ENCODE data around the gene MNT. TPM values are rescaled to one million over a fixed set of nuclear protein-coding genes. Genes with fewer than 3 reads are reported as not detected.

Gene MNT
- total and polyA plus RNA-seq, 11 donors = 4.1 to 20.4 (median 9.8) TPM

GRCh38 chr17:2396192-2396567 lies 4.7 kb downstream of the MNT start:
- no peak for DNase-seq
- H3K36me3 ChIP-seq = no peaks in the 10 kb centered on the region
- no peak for ATAC-seq

GRCh38 chr17:2395258-2396181 lies 5.3 kb downstream of the MNT start:
- Histone ChIP-seq H3K4me1 (peaks cover 34 to 79% (median 71%) of the 10 kb centered on the region in 12 donors), H3K36me3 (no peaks in the 10 kb centered on the region), H3K27ac (peak overlapping the region; percentile 95 to 100 (median 99)), H3K9me3 (no peaks in the 10 kb centered on the region), H3K4me3 (peak overlapping the region in 6 of 12 donors; percentile 37 to 59 (median 48)), H3K27me3 (no peaks in the 10 kb centered on the region)
- intact Hi-C loops (cut with DNase I) = loop anchor here in 1 of 10 donors (10.0 kb wide), 2 partner anchors 309 to 681 kb away; partner anchors contain the start of gene TLCD2
- DNase-seq (peak in 3 of 5 donors; percentile 51 to 65 (median 62)), ATAC-seq (no peak)
- TF ChIP-seq POLR2A (IDR thresholded peaks at IDR 0.05) (no peak), CTCF (IDR thresholded peaks at IDR 0.05) (peak in 1 of 12 donors; percentile 17)
- WGBS, 4 donors = 57 to 62% (median 59%) methylated on average over 25 to 28 of the region's 28 CpGs

More at GRCh38 chr17:2396192-2396567, 4.7 kb downstream of the MNT start:
- peak overlapping the region in 10 of 12 donors; percentile 20 to 59 (median 42) for H3K4me3 ChIP-seq
- peak overlapping the region; percentile 95 to 100 (median 99) for H3K27ac ChIP-seq
- intact Hi-C loops (cut with DNase I) = loop anchor here in 1 of 10 donors (10.0 kb wide), 2 partner anchors 309 to 681 kb away; partner anchors contain the start of gene TLCD2
- no peaks in the 10 kb centered on the region for H3K9me3 ChIP-seq
- H3K27me3 ChIP-seq = no peaks in the 10 kb centered on the region
- WGBS, 4 donors = 31 to 42% (median 34%) methylated on average over 7 of the region's 7 CpGs
- no peak for TF ChIP-seq POLR2A (IDR thresholded peaks at IDR 0.05)
- peaks cover 34 to 73% (median 64%) of the 10 kb centered on the region in 12 donors for H3K4me1 ChIP-seq

GRCh38 chr17:2394775-2395201 lies 6.1 kb downstream of the MNT start:
- no peak overlapping the region for H3K4me3 ChIP-seq
- 88 to 91% (median 89%) methylated on average over 9 to 16 of the region's 16 CpGs for WGBS, 4 donors
- H3K36me3 ChIP-seq = peaks cover 0 to 2% (median 0%) of the 10 kb centered on the region in 9 donors
- peak in 1 of 5 donors; percentile 70 for DNase-seq
- peaks cover 34 to 82% (median 76%) of the 10 kb centered on the region in 12 donors for H3K4me1 ChIP-seq
- ATAC-seq = no peak
- H3K27ac ChIP-seq = peak overlapping the region in 11 of 12 donors; percentile 99 to 100 (median 100)
- TF ChIP-seq CTCF (IDR thresholded peaks at IDR 0.05) = no peak
- TF ChIP-seq POLR2A (IDR thresholded peaks at IDR 0.05) = no peak
- intact Hi-C loops (cut with DNase I) = loop anchor here in 1 of 10 donors (10.0 kb wide), 2 partner anchors 310 to 680 kb away; partner anchors contain the start of gene TLCD2
- H3K27me3 ChIP-seq = no peaks in the 10 kb centered on the region
- H3K9me3 ChIP-seq = no peaks in the 10 kb centered on the region

- Histone ChIP-seq H3K27me3 (no peaks in the 10 kb centered on the region), H3K4me3 (peak overlapping the region in 11 of 12 donors; percentile 68 to 97 (median 86)), H3K27ac (peak overlapping the region; percentile 99 to 100 (median 100)), H3K4me1 (peaks cover 34 to 86% (median 74%) of the 10 kb centered on the region in 12 donors), H3K9me3 (no peaks in the 10 kb centered on the region), H3K36me3 (peaks cover 0 to 8% (median 0%) of the 10 kb centered on the region in 9 donors)
- TF ChIP-seq CTCF (IDR thresholded peaks at IDR 0.05) (no peak), POLR2A (IDR thresholded peaks at IDR 0.05) (no peak)
- WGBS, 4 donors = 20 to 40% (median 25%) methylated on average over 28 to 53 of the region's 53 CpGs
- intact Hi-C loops (cut with DNase I) = loop anchor here in 2 of 10 donors (1.0 to 10.0 kb wide), 3 partner anchors 7 to 679 kb away; partner anchors contain the start of genes MNT (in 1 of the 2) and TLCD2 (in 1 of the 2)
- DNase-seq (peak in 1 of 5 donors; percentile 49), ATAC-seq (no peak)
Observed at GRCh38 chr17:2393954-2394749, 6.7 kb downstream of the MNT start.
